ENCODE results near the gene F2.

Gene F2

GRCh38 chr11:46723359-46723680 lies 4.3 kb downstream of the F2 start:
- Histone ChIP-seq H3K4me3 (IDR thresholded peaks at IDR 0.05; ENCODE audit: insufficient read depth, low read depth, low read length) (no peak overlapping the region), H3K4me2 (no peak overlapping the region), H3K79me2 (ENCODE audit: insufficient read depth, low read depth) (no peaks in the 10 kb centered on the region), H3K9ac (no peak overlapping the region), H3K36me3 (ENCODE audit: insufficient read depth) (no peaks in the 10 kb centered on the region), H3K4me1 (ENCODE audit: low read depth, poor library complexity, severe bottlenecking) (no peaks in the 10 kb centered on the region), H2AFZ (ENCODE audit: low read depth) (no peak overlapping the region), H4K20me1 (ENCODE audit: insufficient read depth) (no peaks in the 10 kb centered on the region), H3K27ac (no peak overlapping the region), H3K27me3 (ENCODE audit: insufficient read depth, low read depth) (no peaks in the 10 kb centered on the region)
- TF ChIP-seq CTCF (conservative IDR thresholded peaks at IDR 0.05; ENCODE audit: low read depth, low read length) = no peak

GRCh38 chr11:46724088-46724487 lies 5.1 kb downstream of the F2 start:
- Histone ChIP-seq H3K36me3 (ENCODE audit: insufficient read depth) (no peaks in the 10 kb centered on the region), H3K4me2 (no peak overlapping the region), H3K4me3 (IDR thresholded peaks at IDR 0.05; ENCODE audit: insufficient read depth, low read depth, low read length) (no peak overlapping the region), H3K27ac (no peak overlapping the region), H3K4me1 (ENCODE audit: low read depth, poor library complexity, severe bottlenecking) (no peaks in the 10 kb centered on the region), H3K27me3 (ENCODE audit: insufficient read depth, low read depth) (no peaks in the 10 kb centered on the region), H3K9ac (no peak overlapping the region), H4K20me1 (ENCODE audit: insufficient read depth) (no peaks in the 10 kb centered on the region), H2AFZ (ENCODE audit: low read depth) (no peak overlapping the region), H3K79me2 (ENCODE audit: insufficient read depth, low read depth) (no peaks in the 10 kb centered on the region)
- no peak for TF ChIP-seq CTCF (conservative IDR thresholded peaks at IDR 0.05; ENCODE audit: low read depth, low read length)

- Histone ChIP-seq H3K27me3 (ENCODE audit: insufficient read depth, low read depth) (no peaks in the 10 kb centered on the region), H3K4me1 (ENCODE audit: low read depth, poor library complexity, severe bottlenecking) (no peaks in the 10 kb centered on the region), H3K4me3 (IDR thresholded peaks at IDR 0.05; ENCODE audit: insufficient read depth, low read depth, low read length) (no peak overlapping the region), H2AFZ (ENCODE audit: low read depth) (no peak overlapping the region), H3K9ac (no peak overlapping the region), H3K27ac (no peak overlapping the region), H3K79me2 (ENCODE audit: insufficient read depth, low read depth) (no peaks in the 10 kb centered on the region), H3K36me3 (ENCODE audit: insufficient read depth) (no peaks in the 10 kb centered on the region), H3K4me2 (no peak overlapping the region), H4K20me1 (ENCODE audit: insufficient read depth) (no peaks in the 10 kb centered on the region)
- no peak for TF ChIP-seq CTCF (conservative IDR thresholded peaks at IDR 0.05; ENCODE audit: low read depth, low read length)
These were observed 6.6 kb downstream of the F2 start for GRCh38 chr11:46725338-46726205.

GRCh38 chr11:46726206-46726862 lies 7.3 kb downstream of the F2 start:
- Histone ChIP-seq H3K9ac (no peak overlapping the region), H3K79me2 (ENCODE audit: insufficient read depth, low read depth) (no peaks in the 10 kb centered on the region), H3K4me1 (ENCODE audit: low read depth, poor library complexity, severe bottlenecking) (no peaks in the 10 kb centered on the region), H3K4me3 (IDR thresholded peaks at IDR 0.05; ENCODE audit: insufficient read depth, low read depth, low read length) (no peak overlapping the region), H4K20me1 (ENCODE audit: insufficient read depth) (no peaks in the 10 kb centered on the region), H3K27ac (no peak overlapping the region), H2AFZ (ENCODE audit: low read depth) (no peak overlapping the region), H3K36me3 (ENCODE audit: insufficient read depth) (no peaks in the 10 kb centered on the region), H3K4me2 (no peak overlapping the region), H3K27me3 (ENCODE audit: insufficient read depth, low read depth) (no peaks in the 10 kb centered on the region)
- TF ChIP-seq CTCF (conservative IDR thresholded peaks at IDR 0.05; ENCODE audit: low read depth, low read length) = no peak
